ENCODE results near the gene SLC25A27. TPM values are rescaled to one million over a fixed set of nuclear protein-coding genes. Genes with fewer than 3 reads are reported as not detected.

SLC25A27 gene
- 9.4 and 10.5 TPM in 2 replicates for total RNA-seq

GRCh38 chr6:46652603-46653438 lies at the start of gene SLC25A27, which contains the start of gene CYP39A1:
SLC25A27 (plus strand) TSS chr6:46652975; CDS start chr6:46653193, 218 bp downstream.
CYP39A1 (minus strand) TSS chr6:46652818; CDS start chr6:46652582, 236 bp downstream.
- no peaks in the 10 kb centered on the region for H3K36me3 ChIP-seq (ENCODE audit: insufficient read depth, low read length)
- H3K9me3 ChIP-seq (ENCODE audit: low read depth, low read length), result no peaks in the 10 kb centered on the region
- no peaks in the 10 kb centered on the region for H3K79me2 ChIP-seq (ENCODE audit: insufficient read depth, low read length)
- peak; percentile 98 for DNase-seq (ENCODE audit: insufficient read length, low spot score, missing footprints)
- H3K4me1 ChIP-seq (ENCODE audit: insufficient read depth, low read length), result peaks cover 6% of the 10 kb centered on the region
- no peaks in the 10 kb centered on the region for H4K20me1 ChIP-seq (ENCODE audit: insufficient read depth, low read length)
- no peak for TF ChIP-seq CTCF (IDR thresholded peaks at IDR 0.05; ENCODE audit: extremely low read depth, low read depth, low read length)
- peak within 1 kb of the TSS; percentile 95 for H3K4me3 ChIP-seq (ENCODE audit: insufficient read depth, low read length)
- H3K27me3 ChIP-seq (ENCODE audit: insufficient read depth, low read length), result no peaks in the 10 kb centered on the region
- peak within 1 kb of the TSS; percentile 98 for H2AFZ ChIP-seq (ENCODE audit: low read length)
- H3K4me2 ChIP-seq (ENCODE audit: insufficient read depth, low read length), result peak within 1 kb of the TSS; percentile 96
- H3K27ac ChIP-seq (ENCODE audit: low read depth, low read length), result peak within 1 kb of the TSS; percentile 19

GRCh38 chr6:46605091-46605797 lies 47.5 kb upstream of the SLC25A27 start:
- Histone ChIP-seq H3K9me3 (ENCODE audit: low read depth, low read length) (no peaks in the 10 kb centered on the region), H3K27ac (ENCODE audit: low read depth, low read length) (no peak overlapping the region), H2AFZ (ENCODE audit: low read length) (no peak overlapping the region), H3K4me1 (ENCODE audit: insufficient read depth, low read length) (no peaks in the 10 kb centered on the region), H3K79me2 (ENCODE audit: insufficient read depth, low read length) (no peaks in the 10 kb centered on the region), H3K4me2 (ENCODE audit: insufficient read depth, low read length) (no peak overlapping the region), H3K27me3 (ENCODE audit: insufficient read depth, low read length) (no peaks in the 10 kb centered on the region), H3K36me3 (ENCODE audit: insufficient read depth, low read length) (no peaks in the 10 kb centered on the region), H4K20me1 (ENCODE audit: insufficient read depth, low read length) (no peaks in the 10 kb centered on the region), H3K4me3 (ENCODE audit: insufficient read depth, low read length) (no peak overlapping the region)
- no peak for DNase-seq (ENCODE audit: insufficient read length, low spot score, missing footprints)
- no peak for TF ChIP-seq CTCF (IDR thresholded peaks at IDR 0.05; ENCODE audit: extremely low read depth, low read depth, low read length)

GRCh38 chr6:46606338-46606737 lies 46.4 kb upstream of the SLC25A27 start:
- Histone ChIP-seq H2AFZ (ENCODE audit: low read length) (no peak overlapping the region), H3K4me2 (ENCODE audit: insufficient read depth, low read length) (no peak overlapping the region), H4K20me1 (ENCODE audit: insufficient read depth, low read length) (no peaks in the 10 kb centered on the region), H3K27me3 (ENCODE audit: insufficient read depth, low read length) (no peaks in the 10 kb centered on the region), H3K4me1 (ENCODE audit: insufficient read depth, low read length) (no peaks in the 10 kb centered on the region), H3K9me3 (ENCODE audit: low read depth, low read length) (no peaks in the 10 kb centered on the region), H3K36me3 (ENCODE audit: insufficient read depth, low read length) (no peaks in the 10 kb centered on the region), H3K27ac (ENCODE audit: low read depth, low read length) (no peak overlapping the region), H3K4me3 (ENCODE audit: insufficient read depth, low read length) (no peak overlapping the region), H3K79me2 (ENCODE audit: insufficient read depth, low read length) (no peaks in the 10 kb centered on the region)
- DNase-seq (ENCODE audit: insufficient read length, low spot score, missing footprints), result no peak
- TF ChIP-seq CTCF (IDR thresholded peaks at IDR 0.05; ENCODE audit: extremely low read depth, low read depth, low read length), result no peak

Data from osteoblast (primary cell).